ENCODE measurements around the gene PI4KA. TPM values are rescaled to one million over a fixed set of nuclear protein-coding genes. Genes with fewer than 3 reads are reported as not detected.

PI4KA gene
- total RNA-seq, 6 donors from 2014 or later: 68.6 to 251 (median 89.5) TPM

GRCh38 chr22:20752873-20753272, 105.7 kb downstream of the PI4KA start:
- H3K27me3 ChIP-seq: no peaks in the 10 kb centered on the region
- no peak overlapping the region for H3K4me3 ChIP-seq
- H3K27ac ChIP-seq: no peak overlapping the region
- TF ChIP-seq EP300 (IDR thresholded peaks at IDR 0.05): no peak
- TF ChIP-seq POLR2A (IDR thresholded peaks at IDR 0.05): no peak
- no peak for TF ChIP-seq POLR2AphosphoS5 (IDR thresholded peaks at IDR 0.05)
- no peak for TF ChIP-seq CTCF (IDR thresholded peaks at IDR 0.05)
- ATAC-seq (ENCODE audit: low FRiP score in 2 of 2) (no peak), DNase-seq (no peak)
- H3K9me3 ChIP-seq: no peaks in the 10 kb centered on the region
- 95 to 98% methylated on average over 10 of the region's 10 CpGs for WGBS, 2 donors
- H3K4me1 ChIP-seq: peaks cover 7 to 35% (median 29%) of the 10 kb centered on the region in 4 donors
- H3K36me3 ChIP-seq: peaks cover 13 to 67% (median 39%) of the 10 kb centered on the region in 4 donors

GRCh38 chr22:20752104-20752741, 106.4 kb downstream of the PI4KA start:
- Histone ChIP-seq H3K36me3 (peaks cover 13 to 67% (median 37%) of the 10 kb centered on the region in 4 donors), H3K27me3 (no peaks in the 10 kb centered on the region), H3K4me3 (no peak overlapping the region), H3K27ac (no peak overlapping the region), H3K9me3 (no peaks in the 10 kb centered on the region), H3K4me1 (peaks cover 7 to 36% (median 29%) of the 10 kb centered on the region in 4 donors)
- no peak for DNase-seq
- TF ChIP-seq EP300 (IDR thresholded peaks at IDR 0.05) (no peak), POLR2AphosphoS5 (IDR thresholded peaks at IDR 0.05) (no peak)
- 94 to 100% methylated on average over 2 to 7 of the region's 7 CpGs for WGBS, 2 donors
- ATAC-seq (ENCODE audit: low FRiP score in 2 of 2): no peak

GRCh38 chr22:20751185-20751851, 107.3 kb downstream of the PI4KA start:
- no peak for DNase-seq
- Histone ChIP-seq H3K4me1 (peaks cover 7 to 36% (median 30%) of the 10 kb centered on the region in 4 donors), H3K4me3 (no peak overlapping the region), H3K9me3 (no peaks in the 10 kb centered on the region), H3K27ac (peak overlapping the region in 1 of 4 donors; percentile 14), H3K27me3 (no peaks in the 10 kb centered on the region), H3K36me3 (peaks cover 17 to 72% (median 43%) of the 10 kb centered on the region in 4 donors)
- WGBS, 2 donors: 82 to 95% methylated on average over 7 to 18 of the region's 18 CpGs
- ATAC-seq (ENCODE audit: low FRiP score in 2 of 2): no peak
- TF ChIP-seq POLR2A (IDR thresholded peaks at IDR 0.05): no peak
- TF ChIP-seq CTCF (IDR thresholded peaks at IDR 0.05): no peak

GRCh38 chr22:20750461-20751184, 108.0 kb downstream of the PI4KA start:
- Histone ChIP-seq H3K27ac (peak overlapping the region in 3 of 4 donors; percentile 14 to 56 (median 46)), H3K4me3 (no peak overlapping the region), H3K9me3 (no peaks in the 10 kb centered on the region), H3K36me3 (peaks cover 17 to 77% (median 46%) of the 10 kb centered on the region in 4 donors), H3K27me3 (no peaks in the 10 kb centered on the region), H3K4me1 (peaks cover 7 to 36% (median 31%) of the 10 kb centered on the region in 4 donors)
- DNase-seq (peak in 1 of 2 donors; percentile 79), ATAC-seq (ENCODE audit: low FRiP score in 2 of 2) (peak; percentile 58 to 66)
- no peak for TF ChIP-seq EP300 (IDR thresholded peaks at IDR 0.05)
- no peak for TF ChIP-seq POLR2AphosphoS5 (IDR thresholded peaks at IDR 0.05)
- TF ChIP-seq POLR2A (IDR thresholded peaks at IDR 0.05): no peak
- TF ChIP-seq CTCF (IDR thresholded peaks at IDR 0.05): no peak
- 36 to 61% methylated on average over 6 to 9 of the region's 9 CpGs for WGBS, 2 donors

GRCh38 chr22:20749453-20749852, 109.2 kb downstream of the PI4KA start:
- peak in 1 of 2 donors; percentile 38 for DNase-seq
- Histone ChIP-seq H3K27ac (peak overlapping the region; percentile 22 to 61 (median 51)), H3K36me3 (peaks cover 17 to 83% (median 53%) of the 10 kb centered on the region in 4 donors)

More at GRCh38 chr22:20749453-20749852, 109.2 kb downstream of the PI4KA start:
- TF ChIP-seq EP300 (IDR thresholded peaks at IDR 0.05) (no peak), POLR2AphosphoS5 (IDR thresholded peaks at IDR 0.05) (peak in 1 of 2 donors; percentile 5)
- peak; percentile 8 to 62 for ATAC-seq (ENCODE audit: low FRiP score in 2 of 2)
- H3K4me3 ChIP-seq: no peak overlapping the region
- 78 to 79% methylated on average over 3 of the region's 3 CpGs for WGBS, 2 donors
- H3K9me3 ChIP-seq: no peaks in the 10 kb centered on the region
- H3K4me1 ChIP-seq: peaks cover 7 to 36% (median 31%) of the 10 kb centered on the region in 4 donors
- no peaks in the 10 kb centered on the region for H3K27me3 ChIP-seq

Data from upper lobe of left lung (tissue), 6 donors.